HG03159 (cell line): ENCODE results near the gene RWDD1.
"Not testable (repeated sequence)": the region's sequence is repeated elsewhere in the genome, so short reads cannot be mapped to it uniquely, and the experiment has no call there.

Experiments
- ATAC-seq: cut with Tn5 transposase; IDR thresholded peaks from one replicate; pipeline ENCODE4 v1.9.1; 2021; ENCODE audit warnings: mild to moderate bottlenecking, moderate library complexity; ENCODE audit not compliant: unreplicated experiment

RWDD1 gene

DNA sequence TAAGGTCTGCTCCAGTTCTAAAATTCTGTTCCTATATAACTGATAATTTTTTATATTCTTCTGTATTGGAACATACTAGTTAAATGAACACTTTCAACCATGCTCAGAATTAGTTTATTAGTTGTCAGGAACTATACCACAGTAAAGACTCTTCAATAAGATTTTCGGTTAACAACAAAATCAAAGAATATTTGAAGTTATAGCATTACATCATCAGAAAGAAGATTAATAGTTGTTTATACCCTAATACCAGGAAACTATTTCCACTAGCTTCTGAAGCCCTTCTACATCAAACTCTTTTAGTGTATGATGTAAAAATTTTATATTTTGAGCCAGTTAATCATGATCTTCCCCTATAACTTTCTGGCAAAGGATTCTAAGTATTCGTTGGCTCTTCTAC is 11.2 kb upstream of the RWDD1 start:
- no peak for ATAC-seq

DNA sequence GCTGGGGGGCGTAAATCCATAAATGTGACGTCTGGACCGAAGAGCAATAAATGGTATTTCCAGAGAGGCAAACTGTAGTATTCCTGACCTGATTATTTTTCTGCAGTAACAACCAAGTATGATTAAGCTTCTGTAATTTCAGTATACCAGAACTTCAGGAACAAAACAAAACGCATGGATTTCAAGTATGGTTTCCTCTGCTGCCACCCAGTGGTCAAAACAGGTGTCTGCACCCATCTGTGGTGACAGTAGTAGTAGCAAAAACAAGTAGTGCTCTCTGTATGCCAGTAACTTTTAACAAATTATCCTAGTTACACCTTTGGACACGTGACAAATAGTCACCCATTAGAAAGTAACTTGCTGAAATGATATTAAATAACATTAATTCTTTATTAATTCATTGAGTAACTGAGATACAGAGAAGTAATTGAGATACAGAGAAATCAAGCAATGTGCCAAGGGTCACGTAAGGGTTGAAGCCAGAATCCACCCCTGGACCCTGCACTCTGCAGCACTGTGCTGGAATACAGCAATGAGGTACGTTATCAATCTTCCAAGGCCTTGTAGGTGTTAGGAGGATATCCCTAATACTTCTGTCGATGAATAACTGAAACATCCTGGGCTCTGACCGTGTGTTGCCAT is 9.8 kb upstream of the RWDD1 start:
- ATAC-seq = peak; percentile 76

DNA sequence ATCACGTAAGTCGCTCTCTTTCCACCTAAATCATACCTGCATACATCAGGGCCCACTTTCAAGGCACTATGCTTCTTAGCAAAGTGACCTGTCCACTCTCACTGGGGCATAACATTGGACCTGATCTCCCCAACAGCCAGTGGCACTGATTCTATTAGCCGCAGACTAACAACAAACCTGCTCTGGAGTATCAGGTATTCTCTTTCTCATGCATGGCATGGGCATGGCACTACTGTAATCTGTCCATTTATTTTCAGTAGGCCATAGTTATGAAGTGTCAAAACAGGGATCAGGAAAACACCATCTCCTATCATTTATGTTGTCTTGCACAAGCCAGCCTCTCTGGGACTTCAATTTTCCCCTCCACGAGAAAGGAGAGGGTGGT is 9.3 kb upstream of the RWDD1 start:
- ATAC-seq = no peak

DNA sequence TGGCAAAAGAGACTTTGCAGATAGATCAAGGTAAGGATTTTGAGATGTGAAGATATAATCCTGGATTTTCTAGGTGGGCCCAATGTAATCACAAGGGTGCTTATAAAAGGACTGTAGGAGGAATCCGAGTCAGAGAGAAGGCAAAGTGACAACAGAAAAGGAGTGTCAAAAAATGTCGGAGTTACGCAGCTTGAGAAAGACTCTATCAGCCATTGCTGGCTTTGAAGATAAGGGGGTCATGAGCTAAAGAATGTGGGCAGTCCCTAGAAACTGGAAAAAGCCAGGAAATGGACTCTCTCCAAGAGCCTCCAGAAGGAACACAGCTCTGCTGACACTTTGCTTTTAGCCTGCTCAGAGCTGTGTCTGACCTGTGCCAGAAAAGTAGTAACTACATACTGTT is 8.7 kb upstream of the RWDD1 start:
- ATAC-seq = no peak

DNA sequence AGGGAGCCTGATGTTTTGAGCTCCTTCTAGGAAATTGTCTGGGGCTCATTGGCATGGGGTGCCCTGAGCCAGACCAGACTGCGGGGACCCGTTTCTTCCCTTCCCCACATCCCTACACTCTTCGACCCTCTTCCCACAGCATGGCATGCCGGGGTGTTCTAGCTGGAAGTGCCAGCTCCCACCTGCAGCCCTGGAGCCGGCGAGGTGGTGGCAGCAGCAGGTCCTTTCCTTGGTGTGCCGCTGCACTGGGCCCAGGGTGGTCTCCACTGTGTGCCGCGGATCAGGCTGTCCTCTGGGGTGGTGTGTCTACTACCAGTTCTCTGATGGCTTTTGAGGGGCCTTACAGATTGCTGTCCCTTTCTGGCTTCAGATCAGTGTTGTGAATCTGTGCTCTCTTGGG is 7.5 kb upstream of the RWDD1 start:
- no peak for ATAC-seq

DNA sequence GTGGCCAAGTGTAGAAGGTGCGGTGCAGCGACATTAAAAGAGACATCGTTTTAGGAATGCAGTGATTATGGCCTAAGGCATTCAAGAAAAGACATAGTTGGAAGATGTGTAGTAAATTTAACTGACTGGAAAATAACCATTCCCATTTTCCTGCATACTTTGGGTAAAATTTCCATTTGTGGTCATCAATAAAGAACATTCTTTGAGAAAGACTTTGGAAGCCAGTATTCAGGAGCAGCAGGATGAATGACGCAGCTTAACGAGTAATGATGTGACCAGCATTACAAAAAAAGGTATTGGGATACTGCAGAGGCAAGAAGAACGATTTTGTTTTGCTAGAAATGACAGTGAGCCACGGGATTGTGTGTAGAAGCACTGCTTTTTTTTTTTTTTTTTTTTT is 7.0 kb upstream of the RWDD1 start:
- ATAC-seq = no peak

DNA sequence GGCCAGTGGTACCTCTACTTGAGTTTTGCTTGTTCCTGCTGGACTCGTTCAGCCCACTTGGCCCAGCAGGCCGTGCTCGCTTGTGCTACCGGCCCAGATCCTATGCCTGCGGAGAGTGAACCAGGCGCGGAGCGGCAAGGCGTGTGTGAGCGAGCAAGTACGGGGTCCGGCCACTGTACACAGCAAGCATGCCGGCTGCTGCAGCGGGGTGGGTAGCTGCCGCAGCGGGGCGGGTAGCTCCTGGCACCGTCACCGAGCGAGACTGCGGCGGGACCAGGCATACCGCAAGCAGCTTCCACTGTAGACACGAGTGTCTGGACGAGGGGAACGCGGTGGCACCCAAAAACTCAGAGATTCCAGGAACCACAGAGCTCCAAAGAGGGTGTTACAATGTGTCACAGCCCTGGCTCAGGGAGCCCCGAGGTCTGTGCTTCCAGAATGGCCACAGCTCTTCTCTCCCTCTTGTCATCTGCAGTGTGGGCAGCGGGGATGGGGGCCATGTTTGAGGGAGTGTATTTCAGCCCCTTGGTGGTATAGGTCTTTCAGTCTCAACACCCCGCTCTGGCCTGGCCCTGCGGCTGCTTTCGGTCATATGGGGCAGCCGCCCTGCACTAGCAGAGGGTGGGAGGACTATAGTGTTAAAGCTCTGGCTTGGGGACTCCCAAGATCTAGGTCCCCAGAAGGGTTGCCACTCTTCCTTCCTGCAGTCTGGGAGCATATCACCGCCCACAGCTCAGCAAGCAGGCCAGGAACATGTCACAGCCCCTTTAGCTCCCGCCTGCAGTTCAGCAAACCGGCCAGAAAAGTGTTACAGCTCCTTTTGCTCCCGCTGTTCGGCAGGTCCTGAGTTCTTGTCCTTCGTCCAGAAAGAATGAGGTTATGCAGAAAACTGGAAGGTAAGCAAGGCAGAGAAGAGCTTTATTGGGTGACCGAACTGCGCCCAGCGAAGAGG is 6.1 kb upstream of the RWDD1 start:
- ATAC-seq = no peak

DNA sequence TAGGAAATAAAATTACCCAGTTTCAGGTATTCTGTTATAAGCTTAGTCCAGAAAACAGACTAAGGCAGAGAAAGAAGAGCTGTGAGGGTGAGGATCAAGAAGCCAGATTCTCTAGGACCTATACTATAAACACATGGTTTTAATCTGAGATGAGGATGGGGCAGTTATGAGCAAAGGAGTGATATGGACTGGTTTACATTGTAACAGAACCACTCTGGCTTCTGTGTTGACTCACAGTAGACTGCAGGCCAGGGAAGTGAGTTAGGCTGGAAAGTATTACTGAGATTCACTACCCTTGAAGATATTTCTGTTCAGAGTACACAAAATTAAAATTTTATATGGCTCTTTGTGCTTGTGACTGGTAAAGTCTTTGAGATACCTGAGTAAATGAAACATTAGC is 3.2 kb upstream of the RWDD1 start:
- ATAC-seq = no peak

DNA sequence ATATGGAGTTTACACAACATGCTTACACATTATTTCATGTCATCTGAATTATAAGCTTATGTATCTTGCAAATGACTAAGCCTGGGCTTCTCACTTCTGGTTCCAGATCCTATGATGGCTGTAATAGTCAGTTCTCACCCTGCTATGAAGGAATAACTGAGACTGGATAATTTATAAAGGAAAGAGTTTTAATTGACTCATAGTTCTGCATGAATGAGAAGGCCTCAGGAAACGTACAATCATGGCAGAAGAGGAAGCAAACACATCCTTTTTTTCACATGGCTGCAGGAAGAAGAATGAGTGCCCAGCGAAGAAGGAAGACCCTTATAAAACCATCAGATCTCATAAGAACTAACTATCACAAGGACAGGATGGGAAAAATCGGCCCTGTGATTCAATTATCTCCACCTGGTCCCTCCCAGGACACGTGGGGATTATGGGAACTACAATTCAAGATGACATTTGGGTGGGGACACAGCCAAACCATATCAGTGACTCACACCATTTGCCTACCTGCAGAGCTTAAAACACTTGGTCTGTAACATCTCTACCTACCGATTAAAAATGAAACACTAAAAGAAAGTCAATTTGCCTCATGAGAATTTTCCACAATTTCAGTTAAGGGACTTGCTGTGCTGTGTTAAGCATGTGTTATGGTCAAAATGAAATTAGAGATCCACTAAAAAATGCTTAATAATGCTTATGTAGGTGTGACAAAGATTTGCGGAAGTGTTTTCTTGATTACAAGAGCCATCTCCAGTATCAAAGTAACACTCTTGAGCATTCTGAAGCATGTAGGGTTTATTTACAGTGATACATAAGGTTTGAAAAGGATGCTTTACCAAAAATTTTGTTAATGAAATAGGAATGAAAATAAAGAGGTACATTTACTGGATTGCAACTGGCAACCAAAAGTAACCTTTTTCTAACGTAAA is 2.2 kb upstream of the RWDD1 start:
- ATAC-seq = no peak

DNA sequence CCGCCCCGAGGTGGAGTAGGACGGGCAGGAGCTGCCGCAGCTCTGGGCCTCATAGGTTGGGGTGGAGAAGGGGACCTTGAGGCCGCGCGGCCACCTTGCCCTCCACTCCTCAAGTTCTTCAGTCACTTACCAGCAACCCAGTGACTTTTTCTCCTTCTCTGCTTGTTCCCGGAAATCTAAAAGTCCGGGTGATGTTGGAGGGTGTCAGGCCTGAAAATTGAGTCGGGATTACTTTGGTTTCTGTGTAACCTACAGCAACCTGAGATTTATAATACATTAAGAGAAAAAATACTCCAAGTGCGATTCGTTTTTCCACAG is 338 bp downstream of the RWDD1 start:
- no peak for ATAC-seq

DNA sequence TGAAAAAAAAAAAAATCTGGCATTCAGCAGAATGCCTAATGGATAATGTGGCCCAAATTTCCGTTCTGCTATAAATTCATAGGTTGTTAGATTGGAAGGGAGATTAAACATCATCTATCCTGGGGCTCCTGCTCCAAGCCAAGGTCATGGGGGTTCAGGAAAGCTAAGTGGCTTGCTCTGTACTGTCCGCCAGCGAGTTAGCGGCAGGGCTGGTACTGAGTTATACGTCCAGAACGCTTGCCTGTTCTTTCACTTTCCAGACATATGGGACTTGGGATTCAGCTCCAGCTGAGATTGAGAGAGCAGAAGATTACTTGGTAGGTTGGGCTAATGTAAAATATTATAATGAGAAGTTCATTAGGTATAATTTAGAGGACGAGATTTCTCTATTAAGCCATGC is 858 bp downstream of the RWDD1 start:
- ATAC-seq = no peak

DNA sequence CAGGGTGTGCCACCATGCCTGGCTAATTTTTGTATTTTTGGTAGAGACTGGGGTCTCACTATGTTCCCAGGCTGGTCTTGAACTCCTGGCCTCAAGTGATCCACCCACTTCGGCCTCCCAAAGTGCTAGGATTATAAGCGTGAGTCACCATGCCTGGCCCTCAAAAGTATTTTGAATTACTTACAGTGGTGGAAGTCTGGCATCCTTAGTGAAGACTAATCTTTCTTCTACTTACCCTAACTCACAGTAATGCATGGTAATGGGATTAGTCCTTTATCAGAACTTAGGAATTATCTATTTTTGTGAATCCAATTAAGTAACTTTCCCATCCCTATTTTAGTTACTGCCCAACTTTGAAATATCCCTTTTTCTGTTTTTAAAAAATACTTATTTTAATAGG is 3.9 kb downstream of the RWDD1 start:
- no peak for ATAC-seq

DNA sequence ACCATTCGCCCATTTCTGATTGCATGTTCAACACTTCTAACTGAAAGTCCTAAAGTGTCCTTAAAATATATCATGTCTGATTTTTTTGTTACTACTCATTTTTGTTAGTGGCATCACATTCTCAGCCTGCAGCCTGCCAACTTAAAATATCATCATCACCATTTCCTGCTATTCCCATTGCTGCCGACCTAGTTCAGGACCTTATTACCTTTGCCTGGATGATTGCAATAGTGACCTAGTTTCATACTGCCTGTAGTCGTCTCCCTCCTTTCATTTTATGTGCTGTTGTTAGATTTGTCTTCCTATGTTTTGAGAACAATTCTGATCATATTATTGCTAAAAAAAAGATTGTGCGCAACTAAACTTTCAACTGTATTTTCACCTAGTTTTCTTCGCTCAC is 6.2 kb downstream of the RWDD1 start:
- ATAC-seq = no peak

DNA sequence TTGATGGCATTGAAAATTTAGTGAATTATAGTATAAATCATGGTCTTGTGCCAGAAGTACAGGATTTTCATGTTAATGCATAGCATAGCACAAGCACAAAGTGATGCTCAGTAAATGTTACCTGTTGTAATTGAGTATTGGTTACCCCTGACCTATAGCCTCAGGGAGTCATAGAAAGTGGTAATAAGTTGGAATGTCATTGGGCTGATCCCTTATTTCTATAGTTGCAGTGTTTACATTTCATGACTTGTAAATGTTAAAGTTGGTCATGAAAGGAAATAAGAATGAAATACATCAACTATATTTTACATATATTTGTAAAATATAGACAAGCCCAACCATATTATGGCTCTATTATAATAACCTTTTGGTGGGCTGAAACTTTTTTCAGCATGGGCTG is 7.0 kb downstream of the RWDD1 start:
- no peak for ATAC-seq

DNA sequence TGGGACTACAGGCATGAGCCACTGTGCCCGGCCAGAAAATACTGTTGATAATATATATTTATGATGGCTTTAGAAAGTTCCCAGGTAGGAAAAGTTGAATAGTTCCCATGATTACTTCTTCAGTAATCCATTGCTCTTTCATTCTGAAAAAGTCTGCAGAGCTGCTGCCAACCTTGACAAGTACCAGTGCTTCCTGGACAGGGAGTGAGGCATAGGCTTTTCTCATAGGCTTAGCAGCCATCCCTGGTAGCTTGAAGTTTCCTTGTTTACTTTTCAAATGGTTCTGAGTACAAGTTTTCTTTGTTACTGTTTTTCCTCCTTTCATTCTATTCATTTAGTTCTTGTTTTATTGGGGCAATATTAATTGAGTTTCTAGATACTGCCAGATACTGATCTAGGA is 7.8 kb downstream of the RWDD1 start:
- ATAC-seq = no peak

DNA sequence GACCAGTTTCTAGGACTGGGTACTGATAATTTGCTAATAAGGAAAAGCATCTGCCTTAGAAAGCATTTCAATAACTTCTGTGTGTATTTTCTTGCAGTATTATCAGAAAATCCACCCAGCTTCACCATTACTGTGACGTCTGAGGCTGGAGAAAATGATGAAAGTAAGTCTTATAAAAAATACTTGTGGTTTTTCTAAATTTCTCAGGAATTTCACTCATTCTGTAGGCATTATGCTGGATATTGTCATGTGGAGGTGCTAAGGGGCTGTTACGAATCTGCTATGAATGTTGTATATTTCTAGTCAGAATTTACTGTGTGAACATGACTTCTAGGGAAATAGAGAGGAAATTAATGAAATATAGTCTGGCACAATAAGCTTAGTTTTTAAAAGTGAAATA is 8.9 kb downstream of the RWDD1 start:
- no peak for ATAC-seq

DNA sequence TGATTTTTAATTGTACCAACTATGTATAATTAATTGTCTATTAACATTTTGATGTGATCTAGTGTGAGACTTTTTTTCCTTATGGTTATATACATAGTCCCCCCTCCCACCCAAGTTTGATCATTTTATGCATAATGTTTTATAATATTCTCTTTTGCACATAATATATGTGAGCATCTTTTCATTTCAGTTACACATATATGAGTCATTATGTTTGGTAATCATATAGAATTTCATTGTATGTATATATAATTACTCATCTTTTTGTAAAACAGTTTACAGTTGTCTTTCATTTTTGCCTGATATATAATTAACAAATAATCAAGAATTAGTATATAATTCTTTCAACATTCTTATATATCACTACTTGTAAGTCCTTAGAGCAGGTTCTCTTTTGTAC is 15.0 kb downstream of the RWDD1 start:
- no peak for ATAC-seq

DNA sequence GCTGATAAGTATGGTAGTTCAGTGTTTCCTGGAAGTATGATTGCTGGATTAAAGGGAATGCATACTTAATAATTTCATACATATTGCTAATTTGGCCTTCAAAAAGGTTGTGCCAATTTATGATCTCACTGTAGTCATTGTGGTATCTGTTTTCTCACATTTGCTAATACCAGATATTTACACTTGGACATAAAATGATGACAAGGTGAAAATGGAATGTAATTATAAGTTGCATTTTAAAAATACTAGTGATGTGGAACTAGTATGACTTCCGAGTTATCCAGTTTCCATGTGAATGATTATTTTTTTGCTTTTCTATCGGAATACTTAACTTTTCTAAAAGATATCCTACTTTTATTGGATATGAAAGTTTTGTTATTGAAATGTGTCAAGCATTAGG is 15.4 kb downstream of the RWDD1 start:
- ATAC-seq = no peak

DNA sequence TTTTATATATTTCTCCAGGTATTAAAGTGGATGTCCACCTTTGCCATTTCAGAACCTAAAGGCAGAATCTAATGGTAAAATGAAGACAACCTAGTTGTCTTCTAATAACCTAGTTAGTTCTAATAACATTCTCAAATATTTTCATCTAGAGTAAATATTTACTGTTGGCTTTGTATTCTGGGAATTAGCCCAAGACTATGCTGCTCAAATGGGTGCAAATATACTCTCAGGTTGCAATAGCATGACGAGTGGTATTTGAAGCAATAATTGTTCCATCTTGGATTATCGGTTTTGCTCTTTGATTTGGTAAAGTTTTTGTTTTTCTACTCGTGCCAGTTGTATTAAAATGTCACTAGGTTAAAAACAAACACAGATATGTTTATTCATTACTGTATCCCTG is 23.9 kb downstream of the RWDD1 start:
- ATAC-seq = no peak

DNA sequence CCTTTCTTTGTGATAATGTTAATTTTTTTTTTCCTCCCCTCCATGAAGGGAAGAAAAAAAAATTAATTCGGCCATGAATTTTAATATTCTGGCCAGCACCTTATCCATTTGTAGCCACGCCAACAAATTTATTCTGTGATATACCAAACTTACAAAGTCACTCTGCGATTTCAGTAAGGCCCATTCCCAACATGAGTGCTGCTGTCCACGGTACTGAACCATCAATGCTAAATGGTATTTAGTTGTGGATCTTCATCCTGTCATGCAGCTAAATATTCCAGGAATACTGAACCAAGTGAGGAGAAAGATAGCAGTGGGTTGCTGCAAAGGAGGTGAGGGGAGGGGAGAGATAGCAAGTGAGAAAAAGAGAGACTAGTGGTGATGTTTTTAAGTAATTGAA is 25.5 kb downstream of the RWDD1 start:
- no peak for ATAC-seq

DNA sequence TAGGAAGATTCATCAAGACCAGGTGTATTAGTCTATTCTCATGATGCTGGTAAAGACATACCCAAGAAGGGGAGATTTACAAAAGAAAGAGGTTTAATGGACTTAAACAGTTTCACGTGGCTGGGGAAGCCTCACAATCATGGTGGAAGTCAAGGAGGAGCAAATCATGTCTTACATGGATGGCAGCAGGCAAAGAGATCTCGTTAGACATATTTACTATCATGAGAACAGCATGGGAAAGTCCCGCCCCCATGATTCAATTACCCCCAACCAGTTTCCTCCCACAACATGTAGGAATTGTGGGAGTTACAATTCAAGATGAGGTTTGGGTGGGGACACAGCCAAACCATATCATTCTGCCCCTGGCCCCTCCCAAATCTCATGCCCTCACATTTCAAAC is 32.6 kb downstream of the RWDD1 start:
- not testable (repeated sequence) for ATAC-seq

DNA sequence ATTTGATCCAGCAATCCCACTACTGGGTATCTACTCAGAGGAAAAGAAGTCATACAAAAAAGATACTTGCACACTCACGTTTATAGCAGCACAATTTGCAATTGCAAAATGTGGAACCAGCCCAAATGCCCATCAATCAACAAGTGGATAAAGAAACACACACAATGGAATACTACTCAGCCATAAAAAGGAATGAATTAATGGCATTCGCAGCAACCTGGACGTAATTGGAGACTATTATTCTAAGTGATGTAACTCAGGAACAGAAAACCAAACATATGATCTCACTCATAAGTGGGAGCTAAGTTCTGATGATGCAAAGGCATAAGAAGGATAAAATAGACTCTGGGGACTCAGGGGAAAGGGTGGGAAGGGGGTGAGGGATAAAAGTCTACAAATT is 33.6 kb downstream of the RWDD1 start:
- ATAC-seq = not testable (repeated sequence)
